ENCODE data around the gene NBAS. TPM values are rescaled to one million over a fixed set of nuclear protein-coding genes. Genes with fewer than 3 reads are reported as not detected.

Gene NBAS
- total and polyA plus RNA-seq, 9 of the 15 experiments (the other 6 are each of a cell fraction or from before 2014, with no cell fraction given), result 15.3 to 94.4 (median 69.9) TPM

GRCh38 chr2:15377202-15377601 is 183.9 kb downstream of the NBAS start (continued):
- TF ChIP-seq MITF (IDR thresholded peaks at IDR 0.05), result no peak
- TF ChIP-seq ZNF740 (CRISPR knock-in tag; IDR thresholded peaks at IDR 0.05), result no peak
- no peak for TF ChIP-seq ZNF740 (tag; IDR thresholded peaks at IDR 0.05)
- no peak for TF ChIP-seq MEF2A (IDR thresholded peaks at IDR 0.05; ENCODE audit: control insufficient read depth, low read depth, low read length)
- TF ChIP-seq WHSC1 (IDR thresholded peaks at IDR 0.05; ENCODE audit: low read length), result no peak
- no peak for TF ChIP-seq ZNF384 (IDR thresholded peaks at IDR 0.05; ENCODE audit: low read depth, low read length)
- TF ChIP-seq ZNF408 (CRISPR knock-in tag; IDR thresholded peaks at IDR 0.05; ENCODE audit: low read depth), result no peak
- no peak for TF ChIP-seq MCM3 (IDR thresholded peaks at IDR 0.05)
- TF ChIP-seq ATF1 (CRISPR knock-in tag; IDR thresholded peaks at IDR 0.05), result no peak
- no peak for TF ChIP-seq ATF1 (tag; IDR thresholded peaks at IDR 0.05)
- TF ChIP-seq PRMT5 (CRISPR knock-in tag; IDR thresholded peaks at IDR 0.05), result no peak

GRCh38 chr2:15372019-15372418 is 189.1 kb downstream of the NBAS start:
- in situ Hi-C loops (cut with MboI), result no loop called here
- H3K36me3 ChIP-seq (ENCODE audit: control insufficient read depth, insufficient read depth, low read length), result peaks cover 70% of the 10 kb centered on the region
- ChIA-PET CTCF (ENCODE audit: low intra/inter-chr PET ratio) (no interaction called here), POLR2A (interaction anchor here (0.6 kb wide), 1 partner anchor 21 kb away, joined by 4 read pairs; no protein-coding TSS in a partner anchor)
- H3K9me1 ChIP-seq (ENCODE audit: control insufficient read depth, insufficient read depth, low read length), result no peaks in the 10 kb centered on the region
- H3K9ac ChIP-seq (ENCODE audit: insufficient read depth in 1 of 2, low read depth in 2 of 2, low read length in 2 of 2), result no peak overlapping the region
- 100% methylated on average over 1 of the region's 1 CpG for WGBS (ENCODE audit: insufficient coverage, low coverage, missing lambda C conversion rate)
- no peaks in the 10 kb centered on the region for H3K79me2 ChIP-seq (ENCODE audit: control insufficient read depth, insufficient read depth, low read length)
- no peak overlapping the region for H2AFZ ChIP-seq (ENCODE audit: low read depth, low read length)
- no TSS peak for BruUV-seq (replicated peaks)
- TF ChIP-seq GATAD2A (IDR thresholded peaks at IDR 0.05) (no peak), ZNF436 (CRISPR knock-in tag; IDR thresholded peaks at IDR 0.05) (no peak)
- FAIRE-seq (no peak), DNase-seq (ENCODE audit: extremely low read depth in 1 of 4, low spot score in 3 of 4) (no peak), ATAC-seq (no peak)
- H3K4me3 ChIP-seq, result no peak overlapping the region
- H4K20me1 ChIP-seq (replicated peaks; ENCODE audit: control insufficient read depth, insufficient read depth, low read length), result no peaks in the 10 kb centered on the region
- H3K27me3 ChIP-seq (ENCODE audit: control insufficient read depth in 2 of 2, insufficient read depth in 2 of 2, low read length in 2 of 2), result no peaks in the 10 kb centered on the region
- H3K4me2 ChIP-seq (ENCODE audit: insufficient read depth, low read length), result no peak overlapping the region
- no peak overlapping the region for H3K27ac ChIP-seq (ENCODE audit: extremely low read depth, low read depth, low read length)
- H3K4me1 ChIP-seq (replicated peaks in 1 of 2; ENCODE audit: control insufficient read depth in 2 of 2, insufficient read depth in 2 of 2, low read length in 2 of 2), result no peaks in the 10 kb centered on the region
- intact Hi-C loops (cut with micrococcal nuclease), result no loop called here
- H3K9me3 ChIP-seq (replicated peaks; ENCODE audit: control insufficient read depth, insufficient read depth, low read depth, low read length), result no peaks in the 10 kb centered on the region

Measured in K562 (cell line).